DOHH2 (cell line): ENCODE measurements around the gene CYFIP2.

Experiments used
- CTCF ChIP-seq: fragments of 200-600 bp; sonication (generic); IDR thresholded peaks from one replicate; pipeline ENCODE4 v1.5.1; 2014; ENCODE audit warnings: antibody characterized with exemption, mild to moderate bottlenecking, low read depth, low read length; ENCODE audit not compliant: poor library complexity, severe bottlenecking
- EZH2phosphoT487 ChIP-seq: fragments of 200-600 bp; sonication (generic); IDR thresholded peaks from 2 replicates; pipeline ENCODE4 v1.6.1; 2017; ENCODE audit warnings: borderline replicate concordance, mild to moderate bottlenecking, antibody characterized with exemption, low read length, moderate library complexity, mixed read lengths

GRCh38 chr5:157345067-157345466 is 79.1 kb downstream of the CYFIP2 start:
- TF ChIP-seq CTCF (no peak), EZH2phosphoT487 (no peak)
